Small intestine (tissue), 7 donors: ENCODE measurements around the gene PLAAT4. TPM values are rescaled to one million over a fixed set of nuclear protein-coding genes. Genes with fewer than 3 reads are reported as not detected.

Experiments used
- DNase-seq, 2 donors: peaks; one replicate each; pipeline versions ENCODE4 v3.0.0 to v3.0.0-alpha.2; 2013
- FAIRE-seq: peaks from 2 replicates; lab custom pipeline; 2012; peaks lifted over from hg19 to GRCh38; lab: Jason Lieb, UNC
- H3K27ac ChIP-seq, 3 donors: one replicate each; pipeline ENCODE4 v1.5.1; 2013; ENCODE audit warnings: low read length in 2 of 3, mild to moderate bottlenecking in 2 of 3, control low read depth in 1 of 3, inconsistent platforms in 1 of 3, low read depth in 1 of 3, moderate library complexity in 1 of 3
- H3K27me3 ChIP-seq, 3 donors: one replicate each; pipeline ENCODE4 v1.6.1; 2013; ENCODE audit warnings: low read length in 3 of 3, inconsistent platforms in 1 of 3; ENCODE audit not compliant: control insufficient read depth in 3 of 3, insufficient read depth in 3 of 3
- H3K36me3 ChIP-seq, 3 donors: one replicate each; pipeline ENCODE4 v1.6.1; 2013; ENCODE audit warnings: low read length in 3 of 3, inconsistent platforms in 1 of 3, low read depth in 1 of 3, mild to moderate bottlenecking in 1 of 3, moderate library complexity in 1 of 3; ENCODE audit not compliant: control insufficient read depth in 3 of 3, insufficient read depth in 2 of 3
- H3K4me1 ChIP-seq, 3 donors: one replicate each; pipeline ENCODE4 v1.6.1; 2013; ENCODE audit warnings: low read length in 2 of 3, inconsistent platforms in 1 of 3, low read depth in 1 of 3, mild to moderate bottlenecking in 1 of 3, moderate library complexity in 1 of 3; ENCODE audit not compliant: control insufficient read depth in 3 of 3, insufficient read depth in 2 of 3
- H3K4me3 ChIP-seq, 3 donors: one replicate each; pipeline ENCODE4 v1.5.1; 2013; ENCODE audit warnings: low read length in 3 of 3, control low read depth in 1 of 3, inconsistent platforms in 1 of 3, low read depth in 1 of 3, mild to moderate bottlenecking in 1 of 3, moderate library complexity in 1 of 3
- H3K9me3 ChIP-seq, 2 donors: one replicate each; pipeline ENCODE4 v1.6.1; 2013; ENCODE audit warnings: low read depth in 1 of 2, low read length in 1 of 2; ENCODE audit not compliant: control insufficient read depth in 2 of 2, insufficient read depth in 1 of 2
- WGBS, 3 donors: extraction: QIAGEN DNeasy Blood & Tissue Kit; methylation state at CpG; one replicate each; pipeline ENCODE4 v1.1.7; 2013; 5-methylcytosine and 5-hydroxymethylcytosine counted together
- polyA plus RNA-seq, 4 donors: library from polyadenylated mRNA; stranded (reverse) in 3 of 4; unstranded in 1 of 4; fragments of 200-250 nt in 3 of 4; fragments of 120-200 nt in 1 of 4; gene quantifications; one replicate each; pipeline versions ENCODE4 v1.2.1 to v1.2.3, GENCODE V29; 2013
- donor health status: healthy with polysubstance abuse.
- donor health status: control.
- donor health status: control.
- donor health status: Bipolar disorder and iron deficiency.
- donor health status: healthy.

The PLAAT4 gene
- polyA plus RNA-seq, 4 donors = 10.8 to 360 (median 165) TPM

GRCh38 chr11:63493127-63493526, 43.5 kb upstream of the PLAAT4 start:
- no peak for DNase-seq
- Histone ChIP-seq H3K4me1 (peaks cover 2 to 5% (median 2%) of the 10 kb centered on the region in 3 donors), H3K4me3 (no peak overlapping the region), H3K36me3 (no peaks in the 10 kb centered on the region), H3K9me3 (peaks cover 0 to 1% of the 10 kb centered on the region in 2 donors), H3K27me3 (peaks cover 0 to 19% (median 3%) of the 10 kb centered on the region in 3 donors), H3K27ac (no peak overlapping the region)
- WGBS, 3 donors = 94 to 95% (median 94%) methylated on average over 1 of the region's 1 CpG
- no peak for FAIRE-seq

GRCh38 chr11:63494975-63495374, 41.6 kb upstream of the PLAAT4 start:
- no peak for FAIRE-seq
- H3K4me3 ChIP-seq = no peak overlapping the region
- WGBS, 3 donors = 68 to 81% (median 72%) methylated on average over 6 of the region's 6 CpGs

GRCh38 chr11:63499874-63500273, 36.7 kb upstream of the PLAAT4 start:
- Histone ChIP-seq H3K4me3 (no peak overlapping the region), H3K27ac (no peak overlapping the region), H3K9me3 (peaks cover 0 to 18% of the 10 kb centered on the region in 2 donors), H3K4me1 (peaks cover 0 to 2% (median 0%) of the 10 kb centered on the region in 3 donors), H3K27me3 (peaks cover 0 to 5% (median 4%) of the 10 kb centered on the region in 3 donors), H3K36me3 (no peaks in the 10 kb centered on the region)
- DNase-seq (no peak), FAIRE-seq (no peak)
- WGBS, 3 donors = 89 to 94% (median 92%) methylated on average over 4 of the region's 4 CpGs

More at GRCh38 chr11:63494975-63495374, 41.6 kb upstream of the PLAAT4 start:
- no peak for DNase-seq
- Histone ChIP-seq H3K4me1 (peaks cover 2 to 5% (median 2%) of the 10 kb centered on the region in 3 donors), H3K27ac (no peak overlapping the region), H3K9me3 (peaks cover 0 to 9% of the 10 kb centered on the region in 2 donors), H3K36me3 (no peaks in the 10 kb centered on the region), H3K27me3 (peaks cover 0 to 15% (median 7%) of the 10 kb centered on the region in 3 donors)

GRCh38 chr11:63501236-63501635, 35.4 kb upstream of the PLAAT4 start:
- Histone ChIP-seq H3K27me3 (peaks cover 0 to 5% (median 0%) of the 10 kb centered on the region in 3 donors), H3K9me3 (peaks cover 0 to 18% of the 10 kb centered on the region in 2 donors), H3K27ac (no peak overlapping the region), H3K36me3 (no peaks in the 10 kb centered on the region), H3K4me3 (no peak overlapping the region), H3K4me1 (peaks cover 0 to 2% (median 0%) of the 10 kb centered on the region in 3 donors)
- 7 to 30% (median 11%) methylated on average over 1 of the region's 1 CpG for WGBS, 3 donors
- DNase-seq = no peak
- FAIRE-seq = no peak

- Histone ChIP-seq H3K4me1 (peaks cover 0 to 2% (median 0%) of the 10 kb centered on the region in 3 donors), H3K9me3 (peaks cover 0 to 18% of the 10 kb centered on the region in 2 donors), H3K36me3 (no peaks in the 10 kb centered on the region), H3K27ac (no peak overlapping the region), H3K27me3 (peaks cover 0 to 5% (median 0%) of the 10 kb centered on the region in 3 donors), H3K4me3 (no peak overlapping the region)
- WGBS, 3 donors = 52 to 56% (median 55%) methylated on average over 2 of the region's 2 CpGs
- no peak for DNase-seq
- FAIRE-seq = no peak
These were observed 34.3 kb upstream of the PLAAT4 start for GRCh38 chr11:63502252-63502820.

- peaks cover 0 to 15% of the 10 kb centered on the region in 2 donors for H3K9me3 ChIP-seq
- no peak overlapping the region for H3K27ac ChIP-seq
- H3K36me3 ChIP-seq = no peaks in the 10 kb centered on the region
- peaks cover 0 to under 1% (median 0%) of the 10 kb centered on the region in 3 donors for H3K27me3 ChIP-seq
- peaks cover 0 to 2% (median 0%) of the 10 kb centered on the region in 3 donors for H3K4me1 ChIP-seq
- FAIRE-seq = no peak
- no peak for DNase-seq
- 77 to 78% (median 77%) methylated on average over 6 of the region's 6 CpGs for WGBS, 3 donors
- H3K4me3 ChIP-seq = no peak overlapping the region
These were observed 33.1 kb upstream of the PLAAT4 start for GRCh38 chr11:63503492-63503891.

- peaks cover 0 to 2% (median 0%) of the 10 kb centered on the region in 3 donors for H3K4me1 ChIP-seq
- H3K27me3 ChIP-seq = no peaks in the 10 kb centered on the region
- H3K4me3 ChIP-seq = no peak overlapping the region
- H3K9me3 ChIP-seq = peaks cover 0 to 15% of the 10 kb centered on the region in 2 donors
- no peaks in the 10 kb centered on the region for H3K36me3 ChIP-seq
- DNase-seq (no peak), FAIRE-seq (no peak)
- 79 to 86% (median 80%) methylated on average over 1 of the region's 1 CpG for WGBS, 3 donors
- H3K27ac ChIP-seq = no peak overlapping the region
These were observed 32.6 kb upstream of the PLAAT4 start for GRCh38 chr11:63504054-63504453.

- Histone ChIP-seq H3K36me3 (no peaks in the 10 kb centered on the region), H3K27ac (no peak overlapping the region), H3K4me1 (peaks cover 0 to 2% (median 0%) of the 10 kb centered on the region in 3 donors), H3K27me3 (no peaks in the 10 kb centered on the region), H3K9me3 (peaks cover 0 to 8% of the 10 kb centered on the region in 2 donors), H3K4me3 (no peak overlapping the region)
- FAIRE-seq = no peak
- no peak for DNase-seq
- 74 to 81% (median 75%) methylated on average over 4 of the region's 4 CpGs for WGBS, 3 donors
These were observed 31.5 kb upstream of the PLAAT4 start for GRCh38 chr11:63504933-63505586.
